BLaER1 treated with 17β-estradiol and CSF1 and Interleukin-3, amounts not matched to agents 10 nM and 100 nM (cell line): ENCODE results near the gene VRK2.
"Not testable (repeated sequence)": the region's sequence is repeated elsewhere in the genome, so short reads cannot be mapped to it uniquely, and the experiment has no call there.

Experiments used
- H3K27ac ChIP-seq, 11 experiments: shearing (Covaris generic); formaldehyde crosslinking; 2 replicates each; pipeline ENCODE4 v1.8.1; 2022
- H3K27me3 ChIP-seq, 11 experiments: shearing (Covaris generic); formaldehyde crosslinking; 2 replicates each; pipeline ENCODE4 v1.8.1; 2022
- H3K36me3 ChIP-seq, 11 experiments: shearing (Covaris generic); formaldehyde crosslinking; 2 replicates each; pipeline ENCODE4 v1.8.1; 2022
- H3K4me1 ChIP-seq, 10 experiments: shearing (Covaris generic); formaldehyde crosslinking; 2 replicates each; pipeline ENCODE4 v1.8.1; 2022
- H3K4me2 ChIP-seq, 11 experiments: shearing (Covaris generic); formaldehyde crosslinking; 2 replicates each; pipeline ENCODE4 v1.8.1; 2022
- H3K4me3 ChIP-seq, 10 experiments: shearing (Covaris generic); formaldehyde crosslinking; 2 replicates each; pipeline ENCODE4 v1.8.1; 2022
- H3K9ac ChIP-seq, 11 experiments: shearing (Covaris generic); formaldehyde crosslinking; 2 replicates each; pipeline ENCODE4 v1.8.1; 2022
- H3K9me3 ChIP-seq, 11 experiments: shearing (Covaris generic); formaldehyde crosslinking; replicated peaks in 1 of 11; 2 replicates each; pipeline ENCODE4 v1.8.1; 2022
- H4K20me1 ChIP-seq, 11 experiments: shearing (Covaris generic); formaldehyde crosslinking; 2 replicates each; pipeline ENCODE4 v1.8.1; 2022
- Cebpa-rat ChIP-seq, 11 experiments: shearing (Covaris generic); IDR thresholded peaks; 2 replicates each; pipeline ENCODE4 v1.8.1; 2022

VRK2 gene

GRCh38 chr2:58089081-58089480 is 42.5 kb downstream of the VRK2 start:
- Histone ChIP-seq H3K4me1 (no peaks in the 10 kb centered on the region), H3K27me3 (no peaks in the 10 kb centered on the region), H3K9me3 (peaks cover 9 to 15% (median 10%) of the 10 kb centered on the region in 11 experiments; a peak in 20 of 22 replicates), H3K9ac (no peak overlapping the region), H3K27ac (no peak overlapping the region), H3K4me2 (no peak overlapping the region), H4K20me1 (no peaks in the 10 kb centered on the region), H3K36me3 (peaks cover 41 to 64% (median 46%) of the 10 kb centered on the region in 11 experiments), H3K4me3 (no peak overlapping the region)
- TF ChIP-seq Cebpa-rat (IDR thresholded peaks at IDR 0.05) = no peak

DNA sequence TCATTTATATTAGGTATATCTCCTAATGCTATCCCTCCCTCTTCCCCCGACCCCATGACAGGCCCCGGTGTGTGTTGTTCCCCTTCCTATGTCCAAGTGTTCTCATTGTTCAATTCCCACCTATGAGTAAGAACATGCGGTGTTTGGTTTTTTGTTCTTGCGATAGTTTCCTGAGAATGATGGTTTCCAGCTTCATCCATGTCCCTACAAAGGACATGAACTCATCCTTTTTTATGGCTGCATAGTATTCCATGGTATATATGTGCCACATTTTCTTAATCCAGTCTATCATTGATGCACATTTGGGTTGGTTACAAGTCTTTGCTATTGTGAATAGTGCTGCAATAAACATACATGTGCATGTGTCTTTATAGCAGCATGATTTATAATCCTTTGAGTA is 46.2 kb downstream of the VRK2 start:
- H3K9ac ChIP-seq, H3K4me2 ChIP-seq, H3K27me3 ChIP-seq, H4K20me1 ChIP-seq, H3K4me3 ChIP-seq, H3K4me1 ChIP-seq, H3K27ac ChIP-seq: not testable (repeated sequence)
- peaks cover 10 to 29% (median 19%) of the 10 kb centered on the region in 11 experiments for H3K9me3 ChIP-seq
- peaks cover 41 to 63% (median 48%) of the 10 kb centered on the region in 11 experiments for H3K36me3 ChIP-seq

DNA sequence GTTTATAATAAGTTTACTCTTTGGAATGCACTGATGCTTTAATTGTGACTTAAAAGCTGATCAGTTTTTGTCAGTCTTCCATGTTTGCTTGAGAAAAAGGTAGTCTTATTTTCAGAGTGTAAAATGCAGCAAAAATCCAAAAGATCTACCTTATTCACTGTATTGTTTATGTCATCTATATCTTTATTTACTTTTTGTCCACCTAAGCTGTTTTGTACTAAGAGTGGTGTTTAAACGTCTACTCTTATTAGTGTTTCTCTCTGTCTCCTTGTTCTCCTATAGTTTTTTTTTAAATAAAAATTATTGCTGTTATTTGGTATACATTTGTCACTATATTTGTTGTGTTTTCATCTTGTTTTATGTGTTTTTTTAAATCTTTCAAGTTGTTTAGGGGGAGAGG is 50.4 kb downstream of the VRK2 start:
- no peak for TF ChIP-seq Cebpa-rat (IDR thresholded peaks at IDR 0.05)
- Histone ChIP-seq H3K4me3 (no peak overlapping the region), H3K27me3 (no peaks in the 10 kb centered on the region), H3K4me1 (no peaks in the 10 kb centered on the region), H3K36me3 (peaks cover 7 to 29% (median 12%) of the 10 kb centered on the region in 11 experiments), H3K4me2 (no peak overlapping the region), H3K9ac (no peak overlapping the region), H4K20me1 (0 out of 22 replicates have a peak, but pooled peaks cover 0 to 6% (median 0%) of the 10 kb centered on the region in 11 experiments), H3K9me3 (peaks cover 9 to 27% (median 17%) of the 10 kb centered on the region in 11 experiments), H3K27ac (no peak overlapping the region)

GRCh38 chr2:58098254-58099095 is 51.9 kb downstream of the VRK2 start:
- H3K4me1 ChIP-seq = no peaks in the 10 kb centered on the region
- 0 out of 22 replicates have a peak, but pooled peaks cover 0 to 6% (median 0%) of the 10 kb centered on the region in 11 experiments for H4K20me1 ChIP-seq
- no peak overlapping the region for H3K4me3 ChIP-seq
- H3K4me2 ChIP-seq = no peak overlapping the region
- H3K9ac ChIP-seq = no peak overlapping the region
- TF ChIP-seq Cebpa-rat (IDR thresholded peaks at IDR 0.05) = peak in 1 of 11 experiments; percentile 40; a peak in 1 of 22 replicates
- H3K36me3 ChIP-seq = peaks cover 0 to 25% (median 4%) of the 10 kb centered on the region in 11 experiments; a peak in 8 of 22 replicates
- H3K9me3 ChIP-seq = peaks cover 0 to 19% (median 8%) of the 10 kb centered on the region in 11 experiments; a peak in 14 of 22 replicates
- H3K27ac ChIP-seq = no peak overlapping the region
- no peaks in the 10 kb centered on the region for H3K27me3 ChIP-seq

- Histone ChIP-seq H3K27me3 (no peaks in the 10 kb centered on the region), H3K36me3 (peaks cover 0 to 25% (median 7%) of the 10 kb centered on the region in 11 experiments; a peak in 9 of 22 replicates), H3K27ac (no peak overlapping the region), H4K20me1 (0 out of 22 replicates have a peak, but pooled peaks cover 0 to 6% (median 0%) of the 10 kb centered on the region in 11 experiments), H3K4me2 (no peak overlapping the region), H3K9me3 (peaks cover 0 to 15% (median 8%) of the 10 kb centered on the region in 11 experiments; a peak in 14 of 22 replicates), H3K4me1 (no peaks in the 10 kb centered on the region), H3K9ac (no peak overlapping the region), H3K4me3 (no peak overlapping the region)
- TF ChIP-seq Cebpa-rat (IDR thresholded peaks at IDR 0.05) = no peak
Observed at GRCh38 chr2:58099096-58099769, 52.6 kb downstream of the VRK2 start.

GRCh38 chr2:58101500-58101899 is 54.9 kb downstream of the VRK2 start:
- no peak overlapping the region for H3K4me3 ChIP-seq
- no peak for TF ChIP-seq Cebpa-rat (IDR thresholded peaks at IDR 0.05)

GRCh38 chr2:58106896-58107295 is 60.3 kb downstream of the VRK2 start:
- H3K27ac ChIP-seq = peak overlapping the region in 1 of 11 experiments; percentile 72; a peak in 2 of 22 replicates
- H3K36me3 ChIP-seq = peaks cover 0 to 25% (median 5%) of the 10 kb centered on the region in 11 experiments; a peak in 8 of 22 replicates
- no peak overlapping the region for H3K9ac ChIP-seq
- TF ChIP-seq Cebpa-rat (IDR thresholded peaks at IDR 0.05) = no peak
- H3K4me2 ChIP-seq = peak overlapping the region in 1 of 11 experiments; percentile 80; a peak in 1 of 22 replicates
- H3K27me3 ChIP-seq = no peaks in the 10 kb centered on the region
- no peaks in the 10 kb centered on the region for H3K9me3 ChIP-seq
- H3K4me3 ChIP-seq = no peak overlapping the region
- H4K20me1 ChIP-seq = no peaks in the 10 kb centered on the region; a peak in 1 of 22 replicates
- H3K4me1 ChIP-seq = peaks cover 0 to 39% (median 7%) of the 10 kb centered on the region in 10 experiments; a peak in 9 of 20 replicates

More at GRCh38 chr2:58101500-58101899, 54.9 kb downstream of the VRK2 start:
- H3K9me3 ChIP-seq = no peaks in the 10 kb centered on the region
- H3K27me3 ChIP-seq = no peaks in the 10 kb centered on the region
- H4K20me1 ChIP-seq = 0 out of 22 replicates have a peak, but pooled peaks cover 0 to 6% (median 0%) of the 10 kb centered on the region in 11 experiments
- no peak overlapping the region for H3K27ac ChIP-seq
- peaks cover 0 to 22% (median 3%) of the 10 kb centered on the region in 11 experiments; a peak in 6 of 22 replicates for H3K36me3 ChIP-seq
- no peak overlapping the region for H3K4me2 ChIP-seq
- no peak overlapping the region for H3K9ac ChIP-seq
- H3K4me1 ChIP-seq = peaks cover 0 to 3% (median 0%) of the 10 kb centered on the region in 10 experiments; a peak in 1 of 20 replicates

GRCh38 chr2:58107803-58108710 is 61.5 kb downstream of the VRK2 start:
- TF ChIP-seq Cebpa-rat (IDR thresholded peaks at IDR 0.05) = no peak
- Histone ChIP-seq H3K4me1 (peaks cover 0 to 51% (median 7%) of the 10 kb centered on the region in 10 experiments; a peak in 9 of 20 replicates), H3K4me3 (no peak overlapping the region), H3K27ac (peak overlapping the region in 5 of 11 experiments; percentile 26 to 72 (median 68); a peak in 9 of 22 replicates), H3K9me3 (no peaks in the 10 kb centered on the region), H3K9ac (peak overlapping the region in 3 of 11 experiments; percentile 22 to 51 (median 46); a peak in 3 of 22 replicates), H3K4me2 (peak overlapping the region in 5 of 11 experiments; percentile 26 to 80 (median 68); a peak in 10 of 22 replicates), H3K36me3 (peaks cover 0 to 18% (median 5%) of the 10 kb centered on the region in 11 experiments; a peak in 10 of 22 replicates), H4K20me1 (no peaks in the 10 kb centered on the region; a peak in 1 of 22 replicates), H3K27me3 (no peaks in the 10 kb centered on the region)
